HG03280 (cell line): ENCODE measurements around the gene ARHGAP6.

ENCODE experiments used
- ATAC-seq: cut with Tn5 transposase; IDR thresholded peaks from one replicate; pipeline ENCODE4 v1.9.1; 2021; ENCODE audit warnings: mild to moderate bottlenecking, moderate library complexity; ENCODE audit not compliant: unreplicated experiment

ARHGAP6 gene

GRCh38 chrX:11464380-11464779 lies 201.3 kb downstream of the ARHGAP6 start:
- ATAC-seq, result no peak

GRCh38 chrX:11462648-11463047 lies 203.1 kb downstream of the ARHGAP6 start:
- no peak for ATAC-seq

- ATAC-seq, result no peak
Measured at GRCh38 chrX:11462136-11462535, 203.6 kb downstream of the ARHGAP6 start.

GRCh38 chrX:11461201-11462001 lies 204.3 kb downstream of the ARHGAP6 start:
- ATAC-seq, result no peak

- ATAC-seq, result no peak
Measured at GRCh38 chrX:11460347-11460746, 205.4 kb downstream of the ARHGAP6 start.

- no peak for ATAC-seq
Measured at GRCh38 chrX:11458170-11458569, 207.6 kb downstream of the ARHGAP6 start.

- ATAC-seq, result no peak
Measured at GRCh38 chrX:11451151-11451550, 214.6 kb downstream of the ARHGAP6 start.

- no peak for ATAC-seq
Measured at GRCh38 chrX:11450354-11450753, 215.4 kb downstream of the ARHGAP6 start.

GRCh38 chrX:11449613-11450012 lies 216.1 kb downstream of the ARHGAP6 start:
- no peak for ATAC-seq

GRCh38 chrX:11447418-11447817 lies 218.3 kb downstream of the ARHGAP6 start:
- no peak for ATAC-seq

- ATAC-seq, result no peak
Measured at GRCh38 chrX:11446949-11447348, 218.8 kb downstream of the ARHGAP6 start.

- ATAC-seq, result no peak
Measured at GRCh38 chrX:11446336-11446735, 219.4 kb downstream of the ARHGAP6 start.

GRCh38 chrX:11445540-11445939 lies 220.2 kb downstream of the ARHGAP6 start:
- no peak for ATAC-seq

GRCh38 chrX:11444052-11444451 lies 221.7 kb downstream of the ARHGAP6 start:
- no peak for ATAC-seq

GRCh38 chrX:11439846-11440245 lies 225.9 kb downstream of the ARHGAP6 start:
- ATAC-seq, result no peak

- ATAC-seq, result no peak
Measured at GRCh38 chrX:11438767-11439166, 227.0 kb downstream of the ARHGAP6 start.

- no peak for ATAC-seq
Measured at GRCh38 chrX:11438380-11438723, 227.4 kb downstream of the ARHGAP6 start.

GRCh38 chrX:11437642-11438379 lies 227.9 kb downstream of the ARHGAP6 start:
- no peak for ATAC-seq

- no peak for ATAC-seq
Measured at GRCh38 chrX:11435568-11435967, 230.2 kb downstream of the ARHGAP6 start.

GRCh38 chrX:11434607-11435006 lies 231.1 kb downstream of the ARHGAP6 start:
- no peak for ATAC-seq

GRCh38 chrX:11431786-11432185 lies 233.9 kb downstream of the ARHGAP6 start:
- ATAC-seq, result no peak

- no peak for ATAC-seq
Measured at GRCh38 chrX:11430271-11430670, 235.4 kb downstream of the ARHGAP6 start.
